SU-DHL-6 (cell line): ENCODE data around the gene CDK14.

Source experiments
- H2AFZ ChIP-seq: fragments of 200-600 bp; sonication (generic); 2 replicates; pipeline ENCODE4 v1.6.1; 2014; ENCODE audit warnings: low read depth, mild to moderate bottlenecking, moderate library complexity, mixed read lengths, antibody characterized with exemption, low read length; ENCODE audit not compliant: severe bottlenecking
- H3F3A ChIP-seq: fragments of 200-600 bp; shearing (Covaris generic); 2 replicates; pipeline ENCODE4 v1.6.0; 2016; ENCODE audit warnings: antibody characterized with exemption, mild to moderate bottlenecking; ENCODE audit not compliant: insufficient read depth
- H3K27ac ChIP-seq: fragments of 200-600 bp; sonication (generic); 2 replicates; pipeline ENCODE4 v1.5.1; 2016; ENCODE audit warnings: low read depth, mild to moderate bottlenecking, low read length, moderate library complexity, mixed read lengths
- H3K27me3 ChIP-seq: fragments of 200-600 bp; sonication (generic), shearing (Covaris generic); 2 replicates; pipeline ENCODE4 v1.6.0; 2014; ENCODE audit warnings: mild to moderate bottlenecking, low read length
- H3K36me3 ChIP-seq: fragments of 200-600 bp; sonication (generic); 2 replicates; pipeline ENCODE4 v1.6.1; 2014; ENCODE audit warnings: mild to moderate bottlenecking, low read length, mixed read lengths
- H3K4me2 ChIP-seq: fragments of 300-600, 200-600 bp; shearing (Covaris generic), sonication (generic); 2 replicates; pipeline ENCODE4 v1.6.0; 2014; ENCODE audit warnings: low read length, low read depth, mild to moderate bottlenecking; ENCODE audit not compliant: poor library complexity, severe bottlenecking
- H3K4me3 ChIP-seq: fragments of 200-600 bp; sonication (generic); 2 replicates; pipeline ENCODE4 v1.5.1; 2014; ENCODE audit warnings: antibody characterized with exemption, low read length, mild to moderate bottlenecking, mixed read lengths; ENCODE audit not compliant: insufficient read depth, poor library complexity, severe bottlenecking
- H3K79me2 ChIP-seq: fragments of 200-600 bp; sonication (generic); 2 replicates; pipeline ENCODE4 v1.6.1; 2014; ENCODE audit warnings: mild to moderate bottlenecking, low read length, moderate library complexity; ENCODE audit not compliant: insufficient read depth
- H3K9ac ChIP-seq: fragments of 200-600 bp; sonication (generic); 2 replicates; pipeline ENCODE4 v1.7.0; 2014; ENCODE audit warnings: mild to moderate bottlenecking, low read length
- H3K9me2 ChIP-seq: fragments of 200-600 bp; sonication (generic); replicated peaks from 2 replicates; pipeline ENCODE4 v1.6.1; 2014; ENCODE audit warnings: low read length; ENCODE audit not compliant: insufficient read depth
- H3K9me3 ChIP-seq: fragments of 200-600 bp; sonication (generic); 2 replicates; pipeline ENCODE4 v1.6.1; 2014; ENCODE audit warnings: low read length, mixed read lengths; ENCODE audit not compliant: insufficient read depth
- H4K20me1 ChIP-seq: fragments of 200-600 bp; sonication (generic); 2 replicates; pipeline ENCODE4 v1.6.1; 2014; ENCODE audit warnings: low read depth, mild to moderate bottlenecking, antibody characterized with exemption, low read length, moderate library complexity, mixed read lengths
- EZH2phosphoT487 ChIP-seq: fragments of 200-600 bp; sonication (generic), shearing (Covaris generic); conservative IDR thresholded peaks from 2 replicates; pipeline ENCODE4 v1.6.1; 2018; ENCODE audit warnings: mild to moderate bottlenecking, antibody characterized with exemption, low read length, moderate library complexity, mixed read lengths
- TF ChIP-seq, protein P1 (sequence below): fragments of 200-600 bp; sonication (generic); IDR thresholded peaks from one replicate; pipeline ENCODE4 v1.5.1; 2017; ENCODE audit warnings: antibody characterized with exemption, mild to moderate bottlenecking, low read length, moderate library complexity; ENCODE audit not compliant: insufficient read depth, poor library complexity, severe bottlenecking

CDK14 gene

DNA sequence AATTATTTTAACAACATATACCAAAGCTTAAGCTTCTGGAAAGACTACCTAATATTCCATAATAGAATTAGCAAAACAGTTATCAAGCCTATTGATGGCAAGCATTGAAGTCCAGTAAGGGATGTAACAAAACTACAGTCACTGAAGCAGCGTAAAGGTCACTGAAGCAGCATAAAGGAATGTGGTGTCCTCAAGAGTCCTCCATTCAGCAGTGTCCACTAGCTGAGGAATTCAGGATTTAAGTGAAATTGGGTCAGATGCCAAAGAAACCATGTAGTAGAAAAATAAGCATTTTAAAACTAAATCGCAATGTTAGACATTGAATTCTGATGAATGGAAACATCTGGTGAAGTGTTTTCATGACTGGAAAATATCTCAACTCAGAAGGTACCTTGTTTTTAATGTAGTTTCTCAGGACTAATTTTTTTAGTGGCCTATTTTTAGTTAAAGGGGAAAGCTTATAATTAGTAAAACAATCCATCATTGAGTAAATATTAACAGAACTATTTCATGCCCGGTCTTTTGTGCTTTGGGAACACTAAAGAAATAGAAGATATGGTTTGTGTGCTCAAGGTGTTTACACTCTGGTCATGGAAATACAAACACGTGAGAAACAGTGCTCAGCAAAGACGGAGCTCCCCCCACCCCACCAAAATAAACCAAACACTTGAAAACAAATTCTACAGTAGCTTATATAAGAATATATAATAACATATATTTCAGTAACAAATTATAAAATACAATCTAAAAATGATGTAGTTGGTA lies 121.4 kb downstream of the CDK14 start:
- Histone ChIP-seq H3K79me2 (peaks cover 100% of the 10 kb centered on the region), H3K4me3 (peak overlapping the region; percentile 78), H2AFZ (no peak overlapping the region), H3K4me2 (peak overlapping the region; percentile 88), H4K20me1 (no peaks in the 10 kb centered on the region), H3F3A (peaks cover 78% of the 10 kb centered on the region), H3K27me3 (no peaks in the 10 kb centered on the region), H3K27ac (peak overlapping the region; percentile 93), H3K36me3 (no peaks in the 10 kb centered on the region), H3K9me3 (no peaks in the 10 kb centered on the region), H3K9me2 (no peaks in the 10 kb centered on the region), H3K9ac (peak overlapping the region; percentile 71)
- TF ChIP-seq, protein P1, sequence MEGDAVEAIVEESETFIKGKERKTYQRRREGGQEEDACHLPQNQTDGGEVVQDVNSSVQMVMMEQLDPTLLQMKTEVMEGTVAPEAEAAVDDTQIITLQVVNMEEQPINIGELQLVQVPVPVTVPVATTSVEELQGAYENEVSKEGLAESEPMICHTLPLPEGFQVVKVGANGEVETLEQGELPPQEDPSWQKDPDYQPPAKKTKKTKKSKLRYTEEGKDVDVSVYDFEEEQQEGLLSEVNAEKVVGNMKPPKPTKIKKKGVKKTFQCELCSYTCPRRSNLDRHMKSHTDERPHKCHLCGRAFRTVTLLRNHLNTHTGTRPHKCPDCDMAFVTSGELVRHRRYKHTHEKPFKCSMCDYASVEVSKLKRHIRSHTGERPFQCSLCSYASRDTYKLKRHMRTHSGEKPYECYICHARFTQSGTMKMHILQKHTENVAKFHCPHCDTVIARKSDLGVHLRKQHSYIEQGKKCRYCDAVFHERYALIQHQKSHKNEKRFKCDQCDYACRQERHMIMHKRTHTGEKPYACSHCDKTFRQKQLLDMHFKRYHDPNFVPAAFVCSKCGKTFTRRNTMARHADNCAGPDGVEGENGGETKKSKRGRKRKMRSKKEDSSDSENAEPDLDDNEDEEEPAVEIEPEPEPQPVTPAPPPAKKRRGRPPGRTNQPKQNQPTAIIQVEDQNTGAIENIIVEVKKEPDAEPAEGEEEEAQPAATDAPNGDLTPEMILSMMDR = no peak
- no peak for TF ChIP-seq EZH2phosphoT487

DNA sequence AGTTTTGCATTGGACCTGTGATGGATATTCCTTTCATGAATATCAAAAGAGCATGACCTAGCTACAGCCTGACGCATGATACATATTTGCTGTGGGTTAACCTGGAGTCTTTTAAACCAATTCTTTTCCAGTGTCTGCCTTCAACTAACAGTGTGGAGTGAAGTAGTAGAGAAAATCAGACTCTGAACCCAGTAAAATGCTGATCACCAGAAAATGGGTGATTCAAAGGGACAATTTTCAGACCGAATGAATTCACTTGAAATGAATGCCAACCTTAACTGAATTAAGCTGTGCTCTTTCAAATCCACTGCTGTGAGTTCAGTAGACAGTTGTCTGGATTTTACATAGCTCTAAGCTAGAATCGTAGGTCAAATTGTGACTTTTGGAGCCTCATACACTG lies 123.0 kb downstream of the CDK14 start:
- H3K9me3 ChIP-seq = no peaks in the 10 kb centered on the region
- H3K79me2 ChIP-seq = peaks cover 100% of the 10 kb centered on the region
- H3K36me3 ChIP-seq = no peaks in the 10 kb centered on the region
- H3K4me3 ChIP-seq = peak overlapping the region; percentile 34
- no peak overlapping the region for H2AFZ ChIP-seq
- TF ChIP-seq EZH2phosphoT487 = no peak
- TF ChIP-seq, protein P1 = no peak
- peak overlapping the region; percentile 93 for H3K27ac ChIP-seq
- H4K20me1 ChIP-seq = no peaks in the 10 kb centered on the region
- peak overlapping the region; percentile 88 for H3K4me2 ChIP-seq
- H3K9me2 ChIP-seq = no peaks in the 10 kb centered on the region
- peak overlapping the region; percentile 71 for H3K9ac ChIP-seq
- H3K27me3 ChIP-seq = no peaks in the 10 kb centered on the region
- peaks cover 94% of the 10 kb centered on the region for H3F3A ChIP-seq

DNA sequence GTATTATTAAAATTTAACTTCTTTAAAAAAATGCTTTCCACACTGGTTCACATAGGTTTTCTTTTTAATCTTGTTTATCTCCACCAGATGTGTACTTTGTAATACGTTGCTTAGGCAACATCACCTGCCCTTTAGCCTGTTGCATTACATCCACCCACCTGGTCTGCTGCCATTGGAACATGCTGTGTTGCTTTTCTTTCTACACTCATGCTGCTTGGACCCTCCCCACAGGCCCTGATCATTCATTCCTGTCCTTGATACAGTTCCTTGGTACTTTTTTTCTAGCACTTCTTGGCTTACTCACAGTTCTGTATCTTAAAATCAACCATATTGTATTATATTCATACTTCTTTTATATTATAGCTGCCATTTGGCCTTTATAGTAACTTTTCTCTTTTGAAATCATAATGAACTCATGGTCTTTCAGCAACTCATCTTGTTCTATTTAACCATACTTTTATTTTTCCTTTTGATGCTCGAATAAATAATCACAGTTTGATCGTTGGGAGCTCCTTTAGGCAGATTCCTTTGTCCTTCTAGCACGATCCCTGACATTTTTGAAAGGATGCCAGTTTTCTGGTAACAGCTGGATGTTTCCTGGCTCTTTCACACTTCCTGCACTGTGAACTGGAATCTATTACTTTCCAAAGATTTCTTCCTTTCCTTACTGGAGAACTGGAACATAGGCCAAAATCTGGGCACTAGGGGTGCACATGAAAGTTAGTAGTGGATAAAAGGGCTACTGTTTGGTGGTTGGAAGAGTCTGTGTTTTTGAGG lies 125.1 kb downstream of the CDK14 start:
- H3K36me3 ChIP-seq = no peaks in the 10 kb centered on the region
- TF ChIP-seq, protein P1 = no peak
- TF ChIP-seq EZH2phosphoT487 = no peak
- peak overlapping the region; percentile 88 for H3K4me2 ChIP-seq
- peaks cover 96% of the 10 kb centered on the region for H3F3A ChIP-seq
- peak overlapping the region; percentile 50 for H3K9ac ChIP-seq
- H2AFZ ChIP-seq = no peak overlapping the region
- H3K9me3 ChIP-seq = no peaks in the 10 kb centered on the region
- H3K79me2 ChIP-seq = peaks cover 100% of the 10 kb centered on the region
- peak overlapping the region; percentile 93 for H3K27ac ChIP-seq
- H3K4me3 ChIP-seq = peak overlapping the region; percentile 34
- H3K9me2 ChIP-seq = no peaks in the 10 kb centered on the region
- H3K27me3 ChIP-seq = no peaks in the 10 kb centered on the region
- H4K20me1 ChIP-seq = no peaks in the 10 kb centered on the region
